ENCODE measurements around the gene ETFA.

Gene ETFA

GRCh38 chr15:76312540-76313174 is 1.4 kb upstream of the ETFA start:
- no peaks in the 10 kb centered on the region for H3K9me3 ChIP-seq (ENCODE audit: low read length)
- no peak overlapping the region for H3K4me3 ChIP-seq (ENCODE audit: low read depth, low read length, poor library complexity, severe bottlenecking)
- TF ChIP-seq EZH2 (IDR thresholded peaks at IDR 0.05; ENCODE audit: borderline replicate concordance, low read length), result no peak
- TF ChIP-seq, protein P1, sequence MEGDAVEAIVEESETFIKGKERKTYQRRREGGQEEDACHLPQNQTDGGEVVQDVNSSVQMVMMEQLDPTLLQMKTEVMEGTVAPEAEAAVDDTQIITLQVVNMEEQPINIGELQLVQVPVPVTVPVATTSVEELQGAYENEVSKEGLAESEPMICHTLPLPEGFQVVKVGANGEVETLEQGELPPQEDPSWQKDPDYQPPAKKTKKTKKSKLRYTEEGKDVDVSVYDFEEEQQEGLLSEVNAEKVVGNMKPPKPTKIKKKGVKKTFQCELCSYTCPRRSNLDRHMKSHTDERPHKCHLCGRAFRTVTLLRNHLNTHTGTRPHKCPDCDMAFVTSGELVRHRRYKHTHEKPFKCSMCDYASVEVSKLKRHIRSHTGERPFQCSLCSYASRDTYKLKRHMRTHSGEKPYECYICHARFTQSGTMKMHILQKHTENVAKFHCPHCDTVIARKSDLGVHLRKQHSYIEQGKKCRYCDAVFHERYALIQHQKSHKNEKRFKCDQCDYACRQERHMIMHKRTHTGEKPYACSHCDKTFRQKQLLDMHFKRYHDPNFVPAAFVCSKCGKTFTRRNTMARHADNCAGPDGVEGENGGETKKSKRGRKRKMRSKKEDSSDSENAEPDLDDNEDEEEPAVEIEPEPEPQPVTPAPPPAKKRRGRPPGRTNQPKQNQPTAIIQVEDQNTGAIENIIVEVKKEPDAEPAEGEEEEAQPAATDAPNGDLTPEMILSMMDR (IDR thresholded peaks at IDR 0.05; ENCODE audit: low read length), result no peak
- no peaks in the 10 kb centered on the region for H3F3A ChIP-seq (ENCODE audit: insufficient read depth, low read length)
- no peak overlapping the region for H3K4me2 ChIP-seq (ENCODE audit: low read length)
- H3K27me3 ChIP-seq (ENCODE audit: insufficient read depth, low read length), result no peaks in the 10 kb centered on the region
- H2AFZ ChIP-seq (ENCODE audit: low read length), result no peak overlapping the region
- H3K27ac ChIP-seq (ENCODE audit: low read depth, low read length, poor library complexity, severe bottlenecking), result no peak overlapping the region
- peaks cover 30% of the 10 kb centered on the region for H3K4me1 ChIP-seq (ENCODE audit: insufficient read depth, low read length, severe bottlenecking)
- H3K79me2 ChIP-seq (ENCODE audit: insufficient read depth, low read length), result peaks cover 34% of the 10 kb centered on the region
- peaks cover 13% of the 10 kb centered on the region for H3K36me3 ChIP-seq (ENCODE audit: insufficient read depth, low read length)
- no peaks in the 10 kb centered on the region for H4K20me1 ChIP-seq (ENCODE audit: insufficient read depth, low read length)
- no peak overlapping the region for H3K9ac ChIP-seq (ENCODE audit: low read length)
- H3K9me2 ChIP-seq (ENCODE audit: low read depth, low read length), result no peaks in the 10 kb centered on the region

- H2AFZ ChIP-seq (ENCODE audit: low read length), result 0 out of 2 replicates have a peak overlapping the region, but pooled peaks have one; percentile 5
- H4K20me1 ChIP-seq (ENCODE audit: insufficient read depth, low read length), result no peaks in the 10 kb centered on the region
- H3F3A ChIP-seq (ENCODE audit: insufficient read depth, low read length), result no peaks in the 10 kb centered on the region
- peaks cover 13% of the 10 kb centered on the region for H3K36me3 ChIP-seq (ENCODE audit: insufficient read depth, low read length)
- H3K4me2 ChIP-seq (ENCODE audit: low read length), result peak overlapping the region; percentile 89
- H3K4me3 ChIP-seq (ENCODE audit: low read depth, low read length, poor library complexity, severe bottlenecking), result peak overlapping the region; percentile 95
- H3K27ac ChIP-seq (ENCODE audit: low read depth, low read length, poor library complexity, severe bottlenecking), result peak overlapping the region; percentile 56
- H3K79me2 ChIP-seq (ENCODE audit: insufficient read depth, low read length), result peaks cover 53% of the 10 kb centered on the region
- peaks cover 30% of the 10 kb centered on the region for H3K4me1 ChIP-seq (ENCODE audit: insufficient read depth, low read length, severe bottlenecking)
- peak overlapping the region; percentile 96 for H3K9ac ChIP-seq (ENCODE audit: low read length)
- H3K27me3 ChIP-seq (ENCODE audit: insufficient read depth, low read length), result no peaks in the 10 kb centered on the region
- H3K9me2 ChIP-seq (ENCODE audit: low read depth, low read length), result no peaks in the 10 kb centered on the region
- H3K9me3 ChIP-seq (ENCODE audit: low read length), result no peaks in the 10 kb centered on the region
- TF ChIP-seq, protein P1 (IDR thresholded peaks at IDR 0.05; ENCODE audit: low read length), result no peak
- no peak for TF ChIP-seq EZH2 (IDR thresholded peaks at IDR 0.05; ENCODE audit: borderline replicate concordance, low read length)
Measured at GRCh38 chr15:76310475-76311099, 682 bp downstream of the ETFA start.

DNA sequence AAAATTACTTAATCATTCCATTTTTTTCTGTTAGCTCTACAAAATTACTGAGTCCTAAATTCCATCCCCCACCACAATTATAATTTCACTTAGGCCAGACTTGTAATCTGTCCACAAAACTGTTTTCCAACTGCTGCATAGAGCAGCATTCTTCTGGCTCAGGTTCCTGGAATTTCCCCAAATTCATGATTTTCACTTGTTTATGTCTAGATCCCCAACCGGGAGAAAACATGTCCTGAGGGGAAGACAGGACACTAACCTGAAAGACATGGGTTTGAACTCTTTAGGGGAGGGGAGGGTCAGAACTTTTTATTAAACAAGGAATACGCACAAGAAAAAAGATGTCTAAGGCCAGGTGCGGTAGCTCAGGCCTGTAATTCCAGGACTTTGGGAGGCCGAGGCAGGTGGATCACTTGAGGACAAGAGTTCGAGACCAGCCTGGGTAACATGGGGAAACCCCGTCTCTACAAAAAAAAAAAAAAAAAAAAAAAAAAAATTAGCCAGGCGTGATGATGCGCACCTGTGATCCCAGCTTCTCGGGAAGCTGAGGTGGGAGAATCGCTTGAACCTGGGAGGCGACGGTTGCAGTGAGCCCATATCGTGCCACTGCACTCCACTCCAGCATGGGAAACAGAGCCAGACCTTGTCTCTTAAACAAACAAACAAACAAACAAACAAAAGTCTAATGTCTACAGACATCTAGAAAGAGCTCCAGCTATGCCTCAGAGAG is 1.5 kb downstream of the ETFA start:
- peak overlapping the region; percentile 89 for H3K4me2 ChIP-seq (ENCODE audit: low read length)
- H3K36me3 ChIP-seq (ENCODE audit: insufficient read depth, low read length), result peaks cover 13% of the 10 kb centered on the region
- H3K79me2 ChIP-seq (ENCODE audit: insufficient read depth, low read length), result peaks cover 61% of the 10 kb centered on the region
- peaks cover 30% of the 10 kb centered on the region for H3K4me1 ChIP-seq (ENCODE audit: insufficient read depth, low read length, severe bottlenecking)
- no peaks in the 10 kb centered on the region for H3K27me3 ChIP-seq (ENCODE audit: insufficient read depth, low read length)
- no peaks in the 10 kb centered on the region for H3F3A ChIP-seq (ENCODE audit: insufficient read depth, low read length)
- no peak overlapping the region for H2AFZ ChIP-seq (ENCODE audit: low read length)
- H3K9ac ChIP-seq (ENCODE audit: low read length), result peak overlapping the region; percentile 96
- peak overlapping the region; percentile 95 for H3K4me3 ChIP-seq (ENCODE audit: low read depth, low read length, poor library complexity, severe bottlenecking)
- no peak overlapping the region for H3K27ac ChIP-seq (ENCODE audit: low read depth, low read length, poor library complexity, severe bottlenecking)
- TF ChIP-seq, protein P1 (IDR thresholded peaks at IDR 0.05; ENCODE audit: low read length), result no peak
- TF ChIP-seq EZH2 (IDR thresholded peaks at IDR 0.05; ENCODE audit: borderline replicate concordance, low read length), result no peak
- no peaks in the 10 kb centered on the region for H3K9me2 ChIP-seq (ENCODE audit: low read depth, low read length)
- no peaks in the 10 kb centered on the region for H3K9me3 ChIP-seq (ENCODE audit: low read length)
- H4K20me1 ChIP-seq (ENCODE audit: insufficient read depth, low read length), result no peaks in the 10 kb centered on the region

All from OCI-LY1 (cell line).